Endothelial cell of umbilical vein (primary cell): ENCODE results near the gene ATAD1. TPM values are rescaled to one million over a fixed set of nuclear protein-coding genes. Genes with fewer than 3 reads are reported as not detected.

Source experiments
- BruUV-seq: library from RNA; stranded (reverse); fragments of 400-500 nt; replicated peaks from 2 replicates; lab custom pipeline; 2021; lab: Mats Ljungman, UMichigan
- CTCF ChIA-PET: fragments of 300-600, 350-600 bp; sonication (Branson Sonifier 250); formaldehyde crosslinking; loops from one replicate; lab custom pipeline; 2021; ENCODE audit warnings: antibody characterized with exemption, inconsistent platforms; lab: Charles Lee
- POLR2A ChIA-PET: fragments of 300-600, 350-600 bp; sonication (Branson Sonifier 250); formaldehyde crosslinking; loops from one replicate; lab custom pipeline; 2021; ENCODE audit warnings: antibody characterized with exemption, inconsistent platforms; lab: Charles Lee
- DNase-seq: peaks from one replicate; pipeline ENCODE4 v3.0.0-alpha.2; 2011; ENCODE audit warnings: low read depth, low spot score
- FAIRE-seq: peaks from 2 replicates; lab custom pipeline; 2011; peaks lifted over from hg19 to GRCh38; lab: Jason Lieb, UNC
- H2AFZ ChIP-seq: 2 replicates; pipeline ENCODE4 v1.6.0; 2012; ENCODE audit warnings: low read depth, low read length, control low read depth, inconsistent platforms
- H3K27ac ChIP-seq: 2 replicates; pipeline ENCODE4 v1.5.1; 2011; ENCODE audit warnings: low read depth, mild to moderate bottlenecking, control low read depth, low read length, moderate library complexity; ENCODE audit not compliant: insufficient read depth
- H3K27me3 ChIP-seq, 2 experiments: 2 replicates each; pipeline versions ENCODE4 v1.6.0 to v1.6.1; 2011; ENCODE audit warnings: low read length in 2 of 2, mixed read lengths in 1 of 2; ENCODE audit not compliant: control insufficient read depth in 2 of 2, insufficient read depth in 2 of 2
- H3K36me3 ChIP-seq, 2 experiments: 2 replicates in 1 of 2; 3 replicates in 1 of 2; pipeline ENCODE4 v1.5.1; 2011; ENCODE audit warnings: low read length in 2 of 2, mild to moderate bottlenecking in 1 of 2, moderate library complexity in 1 of 2; ENCODE audit not compliant: control insufficient read depth in 2 of 2, insufficient read depth in 2 of 2; ENCODE audit errors: extremely low read depth in 1 of 2
- H3K4me1 ChIP-seq: 3 replicates; pipeline ENCODE4 v1.5.1; 2011; ENCODE audit warnings: mild to moderate bottlenecking, low read length; ENCODE audit not compliant: control insufficient read depth, insufficient read depth; ENCODE audit errors: extremely low read depth
- H3K4me2 ChIP-seq: 2 replicates; pipeline ENCODE4 v1.6.1; 2011; ENCODE audit warnings: low read length, control low read depth, mixed read lengths; ENCODE audit not compliant: insufficient read depth
- H3K4me3 ChIP-seq, 3 experiments: fragments of 200-600 bp in 1 of 3; sonication (generic), shearing (Covaris generic) in 1 of 3; replicated peaks in 1 of 3; 2 replicates each; pipeline ENCODE4 v1.5.1; 2011 to 2016; ENCODE audit warnings: control low read depth in 3 of 3, low read length in 3 of 3, mild to moderate bottlenecking in 2 of 3, inconsistent platforms in 1 of 3, low read depth in 1 of 3, moderate library complexity in 1 of 3; ENCODE audit not compliant: insufficient read depth in 1 of 3
- H3K79me2 ChIP-seq: 2 replicates; pipeline ENCODE4 v1.6.0; 2012; ENCODE audit warnings: low read length, inconsistent platforms; ENCODE audit not compliant: control insufficient read depth, insufficient read depth
- H3K9ac ChIP-seq: replicated peaks from 2 replicates; pipeline ENCODE3; 2011; ENCODE audit warnings: low read length, control low read depth; ENCODE audit not compliant: insufficient read depth; ENCODE audit errors: extremely low read depth
- H3K9me1 ChIP-seq: replicated peaks from 3 replicates; pipeline ENCODE4 v1.6.0; 2011; ENCODE audit warnings: mild to moderate bottlenecking, low read length; ENCODE audit not compliant: control insufficient read depth, insufficient read depth; ENCODE audit errors: extremely low read depth
- H3K9me3 ChIP-seq: replicated peaks from 2 replicates; pipeline ENCODE4 v1.5.1; 2012; ENCODE audit warnings: low read length, inconsistent platforms; ENCODE audit not compliant: control insufficient read depth, insufficient read depth
- H4K20me1 ChIP-seq: replicated peaks from 2 replicates; pipeline ENCODE3; 2011; ENCODE audit warnings: mild to moderate bottlenecking, low read length; ENCODE audit not compliant: control insufficient read depth, insufficient read depth; ENCODE audit errors: extremely low read depth
- CTCF ChIP-seq, 2 donors: IDR thresholded peaks; 1 replicate in 1 of 2; 2 replicates in 1 of 2; pipeline ENCODE4 v1.5.1; 2011; ENCODE audit warnings: low read length in 2 of 2, mild to moderate bottlenecking in 2 of 2, moderate library complexity in 2 of 2, control low read depth in 1 of 2, inconsistent platforms in 1 of 2, low read depth in 1 of 2; ENCODE audit not compliant: insufficient read depth in 1 of 2; ENCODE audit errors: extremely low read depth in 1 of 2
- EZH2 ChIP-seq: IDR thresholded peaks from 2 replicates; pipeline ENCODE4 v1.6.1; 2012; ENCODE audit warnings: borderline replicate concordance, low read depth, mild to moderate bottlenecking, moderate library complexity, low read length, inconsistent platforms; ENCODE audit not compliant: severe bottlenecking
- FOS ChIP-seq: IDR thresholded peaks from 2 replicates; pipeline ENCODE4 v1.6.1; 2011; ENCODE audit warnings: mild to moderate bottlenecking, low read length, moderate library complexity, borderline replicate concordance; ENCODE audit not compliant: insufficient read depth
- GATA2 ChIP-seq: IDR thresholded peaks from 2 replicates; pipeline ENCODE4 v1.7.0; 2011; ENCODE audit warnings: low read depth, mild to moderate bottlenecking, moderate library complexity, mixed read lengths, low read length; ENCODE audit not compliant: insufficient read length, insufficient read depth
- JUN ChIP-seq: IDR thresholded peaks from 2 replicates; pipeline ENCODE4 v1.6.1; 2011; ENCODE audit warnings: borderline replicate concordance, low read depth; ENCODE audit not compliant: insufficient read length, insufficient read depth
- MAX ChIP-seq: IDR thresholded peaks from 2 replicates; pipeline ENCODE4 v1.6.1; 2011; ENCODE audit not compliant: insufficient read depth, insufficient read length
- MYC ChIP-seq: IDR thresholded peaks from one replicate; pipeline ENCODE4 v1.6.1; 2011; ENCODE audit warnings: mild to moderate bottlenecking, low read depth, low read length
- POLR2A ChIP-seq: IDR thresholded peaks from 2 replicates; pipeline ENCODE4 v1.6.1; 2012; ENCODE audit warnings: low read depth, mild to moderate bottlenecking, control low read depth, low read length
- POLR2AphosphoS5 ChIP-seq: IDR thresholded peaks from 2 replicates; pipeline ENCODE4 v1.6.1; 2012; ENCODE audit warnings: low read depth, mild to moderate bottlenecking, control low read depth, low read length, moderate library complexity; ENCODE audit not compliant: insufficient read depth
- dilution Hi-C: fragments of 300-500 bp; cut with MboI; formaldehyde crosslinking; loops from one replicate; pipeline ENCODE4 v1.15.0; 2019; ENCODE audit warnings: low sequenced_read_pairs; ENCODE audit not compliant: extremely low pct_ligation_motif_present
- intact Hi-C: fragments of 100-400 bp; cut with micrococcal nuclease; formaldehyde crosslinking; loops from one replicate; pipeline ENCODE4 v1.10.0; 2022
- polyA plus RNA-seq, 4 experiments: library from polyadenylated mRNA; depleted of rRNA in 3 of 4; stranded (reverse) in 3 of 4; unstranded in 1 of 4; fragments of >200 nt; gene quantifications; 2 replicates each; pipeline versions ENCODE4 v1.2.1 to v1.2.3, GENCODE V29; 2011 to 2012; ENCODE audit warnings: missing spikeins in 1 of 4
- total RNA-seq: library from RNA; stranded (reverse); gene quantifications from 2 replicates; pipeline ENCODE4 v1.2.3, GENCODE V29; 2021

Gene ATAD1
- total and polyA plus RNA-seq, 2 donors (not counting 3 experiments of a cell fraction or from before 2014, with no cell fraction given) = 5.2 to 25.8 TPM

- H3K27me3 ChIP-seq = no peaks in the 10 kb centered on the region
- CTCF ChIA-PET = no interaction called here
- no peaks in the 10 kb centered on the region for H3K9me3 ChIP-seq
- H3K4me3 ChIP-seq = no peak overlapping the region
- H3K4me1 ChIP-seq = peaks cover 8% of the 10 kb centered on the region
- POLR2A ChIA-PET = no interaction called here
- H3K27ac ChIP-seq = no peak overlapping the region
- H3K4me2 ChIP-seq = no peak overlapping the region
- no TSS peak for BruUV-seq
- H3K9ac ChIP-seq = no peak overlapping the region
- intact Hi-C loops (no loop called here), dilution Hi-C loops (no loop called here)
- peaks cover 2 to 3% of the 10 kb centered on the region in 2 experiments for H3K36me3 ChIP-seq
- H3K9me1 ChIP-seq = no peaks in the 10 kb centered on the region
- no peak for TF ChIP-seq MAX
- no peak for TF ChIP-seq MYC
- no peak for TF ChIP-seq GATA2
- no peak for TF ChIP-seq JUN
- no peak for TF ChIP-seq FOS
- H3K79me2 ChIP-seq = no peaks in the 10 kb centered on the region
- FAIRE-seq (no peak), DNase-seq (no peak)
- H2AFZ ChIP-seq = no peak overlapping the region
- no peaks in the 10 kb centered on the region for H4K20me1 ChIP-seq
Observed at GRCh38 chr10:87707254-87707653, 110.8 kb downstream of the ATAD1 start.

- Histone ChIP-seq H3K4me3 (no peak overlapping the region), H3K27me3 (no peaks in the 10 kb centered on the region), H3K27ac (no peak overlapping the region), H3K4me2 (no peak overlapping the region), H3K9me1 (no peaks in the 10 kb centered on the region), H2AFZ (no peak overlapping the region), H3K36me3 (peaks cover 2 to 4% of the 10 kb centered on the region in 2 experiments), H3K4me1 (peaks cover 8% of the 10 kb centered on the region), H4K20me1 (no peaks in the 10 kb centered on the region), H3K79me2 (no peaks in the 10 kb centered on the region), H3K9me3 (no peaks in the 10 kb centered on the region), H3K9ac (no peak overlapping the region)
- CTCF ChIA-PET = no interaction called here
- FAIRE-seq = no peak
- POLR2A ChIA-PET = no interaction called here
- BruUV-seq = no TSS peak
- no peak for DNase-seq
- intact Hi-C loops = no loop called here
- no peak for TF ChIP-seq MAX
- TF ChIP-seq MYC = no peak
- TF ChIP-seq FOS = no peak
- no peak for TF ChIP-seq JUN
- no peak for TF ChIP-seq POLR2AphosphoS5
- no peak for TF ChIP-seq EZH2
- TF ChIP-seq POLR2A = no peak
- TF ChIP-seq GATA2 = no peak
- no peak for TF ChIP-seq CTCF (IDR thresholded peaks at IDR 0.05; ENCODE audit: extremely low read depth in 1 of 2, insufficient read depth in 1 of 2, low read depth in 1 of 2, low read length in 2 of 2)
- dilution Hi-C loops = no loop called here
Observed at GRCh38 chr10:87706731-87707130, 111.3 kb downstream of the ATAD1 start.
